GM12891 (cell line): ENCODE results near the gene CARD11.

Experiments used
- DNase-seq: peaks from one replicate; pipeline ENCODE4 v3.0.0; 2011; ENCODE audit warnings: low spot score; ENCODE audit not compliant: insufficient read length
- FAIRE-seq: peaks from 2 replicates; lab custom pipeline; 2011; peaks lifted over from hg19 to GRCh38; lab: Jason Lieb, UNC
- PAX5 ChIP-seq: IDR thresholded peaks from 2 replicates; pipeline ENCODE4 v1.6.1; 2011; ENCODE audit warnings: low read length, moderate library complexity, mild to moderate bottlenecking; ENCODE audit not compliant: insufficient read depth, severe bottlenecking
- POLR2A ChIP-seq: IDR thresholded peaks from 2 replicates; pipeline ENCODE4 v1.6.1; 2011; ENCODE audit warnings: low read depth, low read length, control low read depth
- POLR2AphosphoS5 ChIP-seq: IDR thresholded peaks from 2 replicates; pipeline ENCODE4 v1.6.1; 2011; ENCODE audit warnings: low read depth, low read length, control low read depth
- POU2F2 ChIP-seq: IDR thresholded peaks from 2 replicates; pipeline ENCODE4 v1.6.1; 2011; ENCODE audit warnings: low read depth, mild to moderate bottlenecking, control low read depth, low read length, moderate library complexity
- SPI1 ChIP-seq: IDR thresholded peaks from 2 replicates; pipeline ENCODE4 v1.6.1; 2011; ENCODE audit warnings: low read depth, low read length, control low read depth
- TAF1 ChIP-seq: IDR thresholded peaks from 2 replicates; pipeline ENCODE4 v1.6.1; 2011; ENCODE audit warnings: low read depth, low read length, control low read depth

CARD11 gene

GRCh38 chr7:2906197-2906931, 137.3 kb downstream of the CARD11 start:
- no peak for FAIRE-seq
- no peak for DNase-seq
- TF ChIP-seq PAX5: no peak
- TF ChIP-seq POLR2AphosphoS5: no peak
- no peak for TF ChIP-seq SPI1
- no peak for TF ChIP-seq POU2F2

DNA sequence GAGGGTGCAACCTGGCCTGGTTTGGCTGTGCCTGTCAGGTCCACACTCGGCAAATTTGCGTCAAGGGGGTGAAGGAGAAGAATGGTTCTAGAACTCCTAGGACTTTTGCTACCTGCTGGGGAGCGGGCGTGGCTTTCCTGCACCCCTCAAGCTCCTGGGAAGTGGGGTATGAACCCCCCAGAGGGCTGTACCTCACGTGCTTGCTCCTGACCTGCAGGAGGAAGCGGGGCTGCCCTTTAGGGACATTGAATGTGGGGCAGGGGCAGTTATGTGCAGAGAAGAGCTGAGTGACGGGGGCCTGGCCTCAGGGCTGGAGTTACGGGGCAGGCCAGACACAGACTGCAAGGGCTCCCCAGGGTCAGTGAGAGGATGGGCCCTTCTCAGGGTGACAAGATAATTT, 138.2 kb downstream of the CARD11 start:
- FAIRE-seq (no peak), DNase-seq (no peak)
- TF ChIP-seq TAF1: no peak
- TF ChIP-seq SPI1: no peak
- no peak for TF ChIP-seq POLR2AphosphoS5
- no peak for TF ChIP-seq PAX5
- TF ChIP-seq POLR2A: no peak
- TF ChIP-seq POU2F2: no peak

- TF ChIP-seq POLR2AphosphoS5: no peak
- TF ChIP-seq POLR2A: no peak
- no peak for TF ChIP-seq TAF1
- FAIRE-seq: no peak
- no peak for DNase-seq
Observed at GRCh38 chr7:2905027-2905426, 138.6 kb downstream of the CARD11 start.

- FAIRE-seq: no peak
- DNase-seq: no peak
- TF ChIP-seq SPI1 (no peak), PAX5 (no peak), TAF1 (no peak), POLR2A (peak; percentile 34; the same call in 1 of the 2 replicates), POLR2AphosphoS5 (0 out of 2 replicates have a peak, but pooled peaks have one; percentile 17), POU2F2 (no peak)
Observed at GRCh38 chr7:2904202-2904601, 139.5 kb downstream of the CARD11 start.

GRCh38 chr7:2903682-2904162, 139.9 kb downstream of the CARD11 start:
- DNase-seq: no peak
- no peak for FAIRE-seq
- TF ChIP-seq POU2F2: no peak; the same call in 1 of the 2 replicates
- TF ChIP-seq POLR2AphosphoS5: 0 out of 2 replicates have a peak, but pooled peaks have one; percentile 6

DNA sequence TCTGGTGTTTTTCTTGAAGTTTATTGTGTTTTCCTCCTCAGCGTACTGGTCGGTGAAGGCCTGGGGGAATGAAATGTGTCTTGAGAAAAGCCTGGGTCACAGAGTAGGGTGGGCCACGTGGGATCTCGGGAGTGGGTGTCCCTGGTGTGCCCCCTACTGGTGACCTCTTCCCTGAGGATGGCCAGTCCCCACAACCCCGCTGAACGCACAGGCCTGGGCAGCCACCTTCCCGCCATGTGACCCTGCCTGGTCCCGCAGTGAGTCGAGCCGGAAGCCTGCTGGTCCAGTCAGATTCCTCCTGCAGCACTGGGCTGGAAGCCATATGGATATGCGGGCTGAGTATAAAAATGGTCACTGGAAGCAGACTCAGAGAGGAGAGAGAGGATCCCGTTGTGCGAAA, 146.6 kb downstream of the CARD11 start:
- TF ChIP-seq POLR2A (no peak), TAF1 (no peak), SPI1 (no peak), PAX5 (no peak), POU2F2 (no peak), POLR2AphosphoS5 (no peak)
- FAIRE-seq (no peak), DNase-seq (no peak)

DNA sequence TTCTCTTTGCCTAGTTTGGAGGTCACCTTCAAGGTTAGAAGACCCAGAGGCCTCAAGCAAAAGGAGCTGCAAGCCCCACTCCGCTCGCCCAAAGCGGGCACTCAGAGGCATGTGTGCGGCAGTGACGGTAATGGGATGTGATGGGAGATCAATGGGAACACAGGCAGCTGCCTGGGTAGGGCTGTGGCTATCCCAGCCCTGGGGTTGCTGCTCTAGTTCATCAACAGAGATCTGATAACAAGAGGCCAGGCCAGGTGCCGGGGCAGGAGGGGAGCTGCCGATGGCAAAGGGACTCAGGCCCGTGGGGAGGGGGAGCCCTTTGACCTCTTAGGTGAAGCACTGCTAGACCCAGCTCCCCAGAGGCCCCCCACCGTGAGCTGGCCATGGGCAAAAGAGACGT, 147.5 kb downstream of the CARD11 start:
- TF ChIP-seq POLR2AphosphoS5 (no peak), PAX5 (no peak), POLR2A (no peak), POU2F2 (no peak), TAF1 (no peak)
- DNase-seq: no peak
- FAIRE-seq: no peak

DNA sequence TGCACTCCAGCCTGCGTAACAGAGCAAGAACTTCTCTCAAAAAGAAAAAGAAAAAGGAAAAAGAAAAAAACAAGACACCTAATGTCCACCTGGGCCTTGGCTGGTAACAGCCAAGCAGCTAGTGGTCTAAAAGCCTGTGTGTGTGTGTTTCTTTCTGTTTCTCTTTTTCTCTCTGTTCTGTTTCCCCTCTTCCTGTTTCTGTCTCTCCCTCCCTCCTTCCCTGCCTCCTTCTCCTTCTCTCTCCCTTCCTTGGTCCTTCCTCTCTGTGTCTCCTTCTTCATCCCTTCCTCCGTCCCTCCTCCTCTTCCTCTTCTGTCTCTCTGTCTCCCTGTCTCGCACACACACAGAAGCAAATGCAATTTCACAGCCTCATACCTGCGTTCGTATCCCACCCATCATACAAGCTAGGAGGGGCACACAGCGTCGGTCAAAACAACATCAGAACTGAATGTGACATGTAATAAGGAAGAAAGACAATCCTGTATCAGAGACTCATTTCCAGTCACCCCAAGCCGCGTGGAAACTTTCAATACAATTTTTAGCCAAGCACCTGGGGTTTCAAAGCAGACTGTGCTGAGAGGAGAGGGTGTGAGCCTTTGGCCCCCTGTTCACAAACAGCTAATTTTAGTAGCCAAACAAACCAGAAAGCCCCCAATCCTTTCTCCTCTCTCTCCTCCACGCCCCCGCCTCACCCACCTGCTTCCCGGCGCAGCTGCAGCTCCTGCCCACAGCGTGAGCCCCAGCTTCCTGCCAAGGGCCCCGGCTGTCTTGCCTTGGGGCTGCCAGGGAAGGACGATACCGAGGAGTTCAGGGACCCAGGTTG, 149.3 kb downstream of the CARD11 start:
- DNase-seq (peak; percentile 64), FAIRE-seq (peak; percentile 87)
- peak; percentile 27; the same call in 1 of the 2 replicates for TF ChIP-seq POU2F2
- TF ChIP-seq POLR2AphosphoS5: no peak
- no peak for TF ChIP-seq TAF1
- no peak for TF ChIP-seq PAX5
- TF ChIP-seq POLR2A: no peak
- TF ChIP-seq SPI1: peak; percentile 72

GRCh38 chr7:2893411-2893861, 150.2 kb downstream of the CARD11 start:
- TF ChIP-seq PAX5 (no peak), POLR2A (no peak), POLR2AphosphoS5 (no peak), TAF1 (no peak), SPI1 (no peak), POU2F2 (no peak)
- FAIRE-seq (peak; percentile 81), DNase-seq (no peak)
